Activated naive CD8-positive, alpha-beta T cell (primary cell): Measurements from ENCODE around the gene DIPK1C.
A peak's percentile ranks its signal among the peaks of the same experiment; 100 is the strongest.

Experiments used
- H3K27ac Mint-ChIP-seq: one replicate; pipeline ENCODE4 v1.8.0; 2021; ENCODE audit warnings: mixed read lengths
- H3K27me3 Mint-ChIP-seq: one replicate; pipeline ENCODE4 v1.8.0; 2021; ENCODE audit warnings: mixed read lengths
- H3K36me3 Mint-ChIP-seq: one replicate; pipeline ENCODE4 v1.8.0; 2021; ENCODE audit warnings: mixed read lengths
- H3K4me1 Mint-ChIP-seq: one replicate; pipeline ENCODE4 v1.8.0; 2021; ENCODE audit warnings: low read depth, mixed read lengths
- H3K4me3 Mint-ChIP-seq: one replicate; pipeline ENCODE4 v1.8.0; 2021; ENCODE audit warnings: mild to moderate bottlenecking, mixed read lengths
- H3K9me3 Mint-ChIP-seq: one replicate; pipeline ENCODE4 v1.8.0; 2021; ENCODE audit warnings: low read depth, mixed read lengths

The DIPK1C gene

DNA sequence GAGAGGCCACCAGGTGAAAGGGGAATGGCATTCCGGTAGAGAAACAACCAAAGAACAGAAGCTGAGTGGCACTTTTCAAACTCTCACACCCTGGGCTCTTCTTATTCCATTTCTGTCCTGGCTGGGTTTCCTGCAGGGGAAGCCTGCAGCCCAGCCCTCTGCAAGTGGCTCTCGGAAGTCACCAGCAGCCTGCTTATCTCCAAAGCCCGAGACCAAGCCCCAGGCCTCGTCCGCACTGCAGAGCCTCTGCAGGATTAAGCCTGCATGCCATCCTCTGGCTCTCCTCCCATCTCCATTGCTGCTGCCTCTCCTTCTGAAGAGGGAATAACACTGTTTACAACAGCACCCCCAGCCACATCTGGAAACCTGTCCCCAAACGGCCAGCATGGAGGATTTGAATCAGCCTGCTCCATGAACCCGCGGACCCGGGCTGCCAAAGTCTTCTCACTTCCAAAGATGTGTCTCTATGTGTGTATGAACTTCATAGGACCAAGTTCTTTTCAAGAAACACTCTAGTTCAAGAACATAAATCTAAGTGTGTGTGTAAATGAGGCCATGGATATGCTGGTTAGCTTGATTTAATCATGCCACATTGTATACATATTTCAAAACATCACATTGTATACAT lies 54.2 kb downstream of the DIPK1C start:
- Mint-ChIP-seq H3K27ac (no peak overlapping the region), H3K4me3 (no peak overlapping the region), H3K9me3 (no peaks in the 10 kb centered on the region)

DNA sequence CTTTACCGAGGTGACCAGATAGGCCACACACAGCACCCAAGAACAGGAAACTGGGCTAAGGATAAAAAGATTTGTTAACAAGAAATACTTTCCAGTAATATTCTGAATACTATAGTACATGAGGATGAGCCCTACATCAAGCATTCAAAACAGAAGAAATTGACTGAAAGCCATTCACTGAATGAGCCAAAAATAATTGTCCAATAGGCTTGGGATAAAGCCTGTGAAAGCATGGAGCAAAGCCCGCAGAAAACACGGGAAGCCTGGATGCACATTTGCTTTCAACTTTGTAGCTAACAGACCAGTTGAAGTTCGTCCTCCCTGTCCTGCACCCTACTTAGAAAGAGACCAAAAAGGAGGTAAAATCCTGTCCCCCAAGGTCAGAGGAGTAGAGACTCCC lies 56.3 kb downstream of the DIPK1C start:
- Mint-ChIP-seq H3K4me1 (peaks cover 24% of the 10 kb centered on the region), H3K9me3 (no peaks in the 10 kb centered on the region), H3K27me3 (no peaks in the 10 kb centered on the region), H3K27ac (no peak overlapping the region), H3K36me3 (no peaks in the 10 kb centered on the region), H3K4me3 (no peak overlapping the region)

More for the DNA sequence above, 54.2 kb downstream of the DIPK1C start:
- Mint-ChIP-seq H3K27me3 (no peaks in the 10 kb centered on the region), H3K4me1 (peaks cover 34% of the 10 kb centered on the region), H3K36me3 (no peaks in the 10 kb centered on the region)

DNA sequence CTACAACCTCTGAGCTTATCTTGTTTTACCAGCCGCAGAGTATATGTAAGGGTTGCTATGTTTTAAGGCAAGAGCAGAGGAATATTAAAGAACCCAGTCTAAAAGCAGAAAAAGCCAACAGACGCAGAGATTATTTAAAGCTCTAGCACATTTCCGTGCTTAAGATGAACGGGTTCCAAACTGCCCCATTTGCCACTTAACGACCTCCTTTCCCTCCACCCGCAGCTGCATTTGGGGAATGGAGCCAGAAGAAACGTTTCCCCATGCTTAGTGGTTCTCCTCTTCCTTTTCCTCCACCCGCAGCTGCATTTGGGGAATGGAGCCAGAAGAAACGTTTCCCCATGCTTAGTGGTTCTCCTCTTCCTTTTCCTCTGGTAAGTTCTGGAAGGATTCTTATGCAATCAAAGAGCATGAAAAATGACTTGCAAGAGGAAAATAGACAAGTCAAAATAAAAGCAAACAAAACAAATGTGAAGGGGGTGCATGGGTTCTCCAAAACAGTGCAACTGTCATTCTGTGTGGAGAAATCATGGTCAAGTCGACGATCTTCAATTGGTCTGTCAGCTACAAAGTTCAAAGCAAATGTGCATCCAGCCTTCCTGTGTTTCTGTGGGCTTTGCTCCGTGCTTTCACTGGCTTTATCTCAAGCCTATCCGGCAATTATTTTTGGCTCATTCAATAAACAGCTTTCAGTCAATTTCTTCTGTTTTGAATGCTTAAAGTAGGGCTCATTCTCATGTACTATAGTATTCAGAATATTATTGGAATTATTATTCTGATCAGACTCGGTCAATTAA lies 57.8 kb downstream of the DIPK1C start:
- H3K36me3 Mint-ChIP-seq = no peaks in the 10 kb centered on the region
- no peaks in the 10 kb centered on the region for H3K9me3 Mint-ChIP-seq
- peaks cover 22% of the 10 kb centered on the region for H3K4me1 Mint-ChIP-seq
- no peak overlapping the region for H3K27ac Mint-ChIP-seq
- no peaks in the 10 kb centered on the region for H3K27me3 Mint-ChIP-seq
- no peak overlapping the region for H3K4me3 Mint-ChIP-seq

DNA sequence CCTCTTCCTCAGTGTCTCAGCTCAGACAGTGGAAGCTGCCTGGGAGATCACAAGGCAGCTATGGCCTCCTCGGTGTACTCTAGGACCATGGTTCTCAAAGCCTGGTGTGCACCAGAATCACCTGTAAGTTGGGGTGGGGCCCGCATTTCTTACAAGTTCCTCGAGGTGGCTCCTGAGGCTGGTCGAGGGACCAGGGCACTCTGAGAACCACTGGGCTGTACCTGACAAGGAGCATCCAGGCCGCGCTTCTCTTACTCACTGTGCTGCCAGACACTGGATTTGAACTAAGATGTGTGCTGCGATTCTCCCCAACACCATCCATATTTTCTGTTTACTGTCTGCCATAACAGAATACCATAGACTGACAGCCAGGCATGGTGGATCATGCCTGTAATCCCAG lies 59.5 kb downstream of the DIPK1C start:
- H3K27ac Mint-ChIP-seq = no peak overlapping the region
- peaks cover 1% of the 10 kb centered on the region for H3K27me3 Mint-ChIP-seq
- H3K4me3 Mint-ChIP-seq = no peak overlapping the region
- H3K4me1 Mint-ChIP-seq = peaks cover 22% of the 10 kb centered on the region
- H3K9me3 Mint-ChIP-seq = no peaks in the 10 kb centered on the region
- no peaks in the 10 kb centered on the region for H3K36me3 Mint-ChIP-seq

DNA sequence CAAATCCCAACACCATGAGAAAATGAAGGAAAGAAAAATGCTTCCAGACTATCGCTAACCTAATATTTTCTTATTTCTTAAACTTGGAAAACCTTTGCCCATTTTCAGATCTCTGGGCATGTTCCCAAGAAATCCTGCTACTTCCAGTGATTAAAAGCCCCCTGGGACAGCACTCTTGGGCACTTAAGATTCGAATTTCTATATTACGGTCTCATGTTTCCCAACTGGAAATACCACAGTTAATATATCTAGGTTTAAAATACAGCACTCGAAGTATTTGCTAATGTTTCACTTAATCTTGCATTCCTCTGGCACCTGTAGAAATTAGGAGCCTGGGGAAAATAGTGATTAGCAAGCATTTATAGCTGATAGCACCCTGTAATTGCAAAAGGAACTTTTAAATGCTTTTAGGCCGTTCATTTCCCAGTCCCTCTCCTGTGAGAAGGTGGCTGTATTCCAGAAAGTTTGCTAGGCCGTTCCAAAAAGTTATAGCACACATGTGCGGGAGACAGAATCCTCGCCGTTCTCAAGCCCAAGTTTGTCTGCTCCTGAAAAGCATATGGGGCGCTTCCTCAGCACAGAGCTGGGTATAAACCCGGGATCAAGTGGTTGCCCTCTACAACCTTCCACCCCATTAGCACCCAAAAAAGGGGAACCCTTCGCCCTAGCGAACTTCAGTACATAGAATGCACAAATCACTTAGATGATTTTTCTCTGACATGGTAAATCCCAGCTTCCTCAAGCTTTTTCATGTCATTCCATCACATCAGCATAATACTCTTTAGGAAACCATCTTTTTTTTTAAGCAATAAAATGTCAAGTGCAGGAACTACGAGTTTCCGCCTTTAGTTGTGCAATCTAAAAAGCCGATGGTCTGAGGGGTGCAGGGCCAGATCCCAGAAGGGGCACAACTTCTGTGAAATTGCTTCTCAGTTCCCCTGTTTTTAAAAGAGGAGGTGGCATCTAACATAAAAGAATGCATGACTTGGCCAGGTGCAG lies 60.6 kb downstream of the DIPK1C start:
- H3K27ac Mint-ChIP-seq = no peak overlapping the region
- peaks cover 22% of the 10 kb centered on the region for H3K4me1 Mint-ChIP-seq
- H3K4me3 Mint-ChIP-seq = no peak overlapping the region
- H3K27me3 Mint-ChIP-seq = peaks cover 1% of the 10 kb centered on the region
- H3K9me3 Mint-ChIP-seq = no peaks in the 10 kb centered on the region
- H3K36me3 Mint-ChIP-seq = no peaks in the 10 kb centered on the region

DNA sequence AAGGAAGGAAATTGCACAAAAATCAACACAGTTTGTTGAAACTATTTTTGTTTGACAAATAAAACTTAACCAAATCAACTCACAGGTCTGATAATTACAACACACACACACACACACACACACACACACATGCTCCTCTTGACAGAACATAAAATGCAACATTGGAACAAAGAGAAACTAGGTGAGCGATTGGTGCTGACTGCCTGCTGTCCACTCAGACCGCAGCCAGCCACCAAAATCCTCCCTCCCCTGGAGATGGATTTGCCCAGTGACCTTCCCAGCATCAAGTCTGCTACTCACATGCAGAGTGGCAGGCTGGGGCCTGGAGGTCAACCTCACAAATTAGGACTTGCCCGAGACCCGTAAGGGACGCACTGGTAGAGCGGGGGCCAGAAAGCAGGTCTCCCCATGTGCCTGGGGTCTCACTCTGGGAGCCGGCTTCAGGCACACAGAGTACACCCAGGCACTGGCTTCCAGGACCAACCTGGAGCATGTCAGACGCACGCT lies 61.4 kb downstream of the DIPK1C start:
- H3K27ac Mint-ChIP-seq = no peak overlapping the region
- H3K9me3 Mint-ChIP-seq = no peaks in the 10 kb centered on the region
- peaks cover 24% of the 10 kb centered on the region for H3K4me1 Mint-ChIP-seq
- peaks cover 1% of the 10 kb centered on the region for H3K27me3 Mint-ChIP-seq
- no peak overlapping the region for H3K4me3 Mint-ChIP-seq
- H3K36me3 Mint-ChIP-seq = no peaks in the 10 kb centered on the region

DNA sequence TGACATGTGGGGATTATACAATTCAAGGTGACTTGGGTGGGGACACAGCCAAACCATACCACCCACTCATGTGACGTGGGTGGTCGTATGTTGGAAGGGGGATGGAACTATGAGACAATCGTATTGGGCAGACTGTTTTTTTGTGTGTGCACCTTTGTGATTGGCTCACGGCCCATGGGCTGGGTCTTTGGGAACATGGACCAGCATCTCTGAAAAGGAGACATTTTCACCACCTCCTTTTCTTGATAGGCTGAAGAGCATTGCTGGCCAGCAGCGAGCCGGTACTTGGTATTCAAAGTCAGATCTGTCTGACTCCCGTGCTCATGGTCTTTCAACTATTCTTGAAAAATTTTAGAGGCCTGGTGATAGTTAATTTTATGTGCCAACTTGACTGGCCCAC lies 62.1 kb downstream of the DIPK1C start:
- Mint-ChIP-seq H3K4me3 (no peak overlapping the region), H3K27me3 (peaks cover 1% of the 10 kb centered on the region), H3K9me3 (no peaks in the 10 kb centered on the region), H3K4me1 (peaks cover 27% of the 10 kb centered on the region), H3K36me3 (no peaks in the 10 kb centered on the region), H3K27ac (no peak overlapping the region)

DNA sequence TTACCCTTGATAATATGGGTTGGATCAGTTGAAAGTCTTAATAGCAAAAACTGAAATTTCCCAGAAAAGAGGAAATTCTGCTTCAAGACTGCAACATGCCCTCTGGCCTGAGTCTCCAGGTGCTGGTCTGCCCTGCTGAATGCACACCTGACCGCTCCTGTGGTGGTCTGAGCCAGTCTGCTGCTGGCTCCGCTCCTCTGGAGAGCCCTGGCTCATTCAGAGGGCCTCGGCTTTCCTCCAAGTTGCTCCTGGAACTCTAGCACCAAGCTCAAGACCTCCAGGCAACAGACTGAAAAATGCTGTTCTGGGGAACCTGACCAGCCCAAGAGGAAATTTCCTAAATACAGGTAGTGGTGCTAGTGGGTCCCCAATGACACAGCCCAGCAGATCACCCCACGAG lies 64.8 kb downstream of the DIPK1C start:
- Mint-ChIP-seq H3K27ac (no peak overlapping the region), H3K27me3 (peaks cover 1% of the 10 kb centered on the region), H3K9me3 (no peaks in the 10 kb centered on the region), H3K36me3 (no peaks in the 10 kb centered on the region), H3K4me3 (no peak overlapping the region), H3K4me1 (peaks cover 38% of the 10 kb centered on the region)

DNA sequence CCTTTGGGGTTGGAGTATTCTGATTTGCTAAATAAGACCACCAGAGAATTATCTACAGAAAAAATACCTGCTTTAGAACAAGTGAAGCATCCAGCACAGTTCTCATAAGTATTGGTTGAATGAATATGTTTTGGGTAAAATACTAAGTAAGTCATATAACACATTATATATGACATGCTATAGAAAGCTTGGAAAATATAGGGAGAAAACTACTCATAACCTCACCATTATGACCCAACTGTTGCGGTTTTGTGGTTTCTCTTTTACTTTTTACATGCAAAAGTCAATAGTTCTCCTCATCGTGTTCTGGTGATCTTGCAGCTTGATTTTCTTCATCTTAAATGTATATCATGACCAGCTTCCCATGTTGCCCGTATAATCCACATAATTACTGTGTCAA lies 66.2 kb downstream of the DIPK1C start:
- H3K4me1 Mint-ChIP-seq = peaks cover 39% of the 10 kb centered on the region
- no peaks in the 10 kb centered on the region for H3K9me3 Mint-ChIP-seq
- no peak overlapping the region for H3K4me3 Mint-ChIP-seq
- H3K27ac Mint-ChIP-seq = peak overlapping the region; percentile 31
- H3K36me3 Mint-ChIP-seq = no peaks in the 10 kb centered on the region
- H3K27me3 Mint-ChIP-seq = peaks cover 1% of the 10 kb centered on the region

DNA sequence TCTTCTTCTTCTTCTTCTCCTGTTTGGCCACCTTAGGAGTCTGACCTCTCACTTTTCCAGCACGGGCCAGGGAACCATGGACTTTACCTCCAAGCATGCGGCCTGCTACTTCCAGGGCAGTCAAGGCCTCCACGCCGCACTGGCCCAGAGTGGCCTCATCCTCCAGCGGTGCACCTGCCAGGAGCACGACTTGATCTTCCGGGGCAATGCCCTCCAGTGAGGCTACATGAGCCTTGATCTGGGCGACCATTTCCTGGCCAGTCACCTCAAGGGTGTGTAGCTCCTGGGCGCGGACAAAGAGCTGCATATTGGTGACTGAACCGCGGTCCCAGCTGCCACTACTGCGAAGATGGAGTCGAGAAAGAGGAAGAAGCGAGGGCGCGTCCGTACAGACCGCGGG lies 67.1 kb downstream of the DIPK1C start:
- Mint-ChIP-seq H3K4me3 (no peak overlapping the region), H3K4me1 (peaks cover 39% of the 10 kb centered on the region), H3K36me3 (no peaks in the 10 kb centered on the region), H3K27me3 (peaks cover 1% of the 10 kb centered on the region), H3K27ac (no peak overlapping the region), H3K9me3 (no peaks in the 10 kb centered on the region)

DNA sequence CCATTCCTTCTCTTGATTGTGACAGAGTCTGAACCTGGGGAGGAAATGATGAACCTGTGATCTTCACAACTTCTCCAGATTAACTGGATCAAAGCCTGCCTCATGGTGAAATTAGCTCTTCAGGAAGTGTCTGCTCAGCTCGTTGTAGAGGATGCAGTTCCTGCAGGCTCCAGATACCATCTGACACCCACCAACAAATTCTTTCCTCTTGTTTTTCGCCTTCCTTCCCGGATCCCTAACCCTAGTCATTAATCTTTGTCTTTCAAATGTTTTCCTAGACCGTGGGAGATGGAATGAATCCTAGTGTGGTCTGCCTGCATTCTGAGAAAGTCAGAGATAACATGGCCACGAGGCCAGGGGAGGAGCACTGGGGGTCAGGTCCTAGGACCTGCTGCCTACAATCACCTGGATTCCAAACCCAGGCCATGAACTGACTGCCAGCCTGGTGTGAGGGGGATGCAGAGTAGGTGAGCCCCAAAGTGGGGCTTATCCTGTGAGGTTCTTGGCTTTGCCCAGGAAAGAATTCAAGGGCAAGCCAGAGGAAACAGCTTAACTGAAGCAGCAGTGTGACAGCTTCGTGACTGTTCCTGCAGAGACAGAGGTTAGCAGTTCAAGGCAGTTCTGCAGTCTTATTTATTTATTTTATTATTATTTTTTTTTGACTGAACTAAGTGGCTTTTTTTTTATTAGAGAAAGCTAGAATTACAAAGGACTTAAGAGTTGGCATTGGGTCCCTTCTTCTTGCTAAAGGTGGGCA lies 67.8 kb downstream of the DIPK1C start:
- peaks cover 1% of the 10 kb centered on the region for H3K27me3 Mint-ChIP-seq
- H3K27ac Mint-ChIP-seq = peak overlapping the region; percentile 46
- H3K4me3 Mint-ChIP-seq = no peak overlapping the region
- no peaks in the 10 kb centered on the region for H3K9me3 Mint-ChIP-seq
- no peaks in the 10 kb centered on the region for H3K36me3 Mint-ChIP-seq
- peaks cover 39% of the 10 kb centered on the region for H3K4me1 Mint-ChIP-seq

DNA sequence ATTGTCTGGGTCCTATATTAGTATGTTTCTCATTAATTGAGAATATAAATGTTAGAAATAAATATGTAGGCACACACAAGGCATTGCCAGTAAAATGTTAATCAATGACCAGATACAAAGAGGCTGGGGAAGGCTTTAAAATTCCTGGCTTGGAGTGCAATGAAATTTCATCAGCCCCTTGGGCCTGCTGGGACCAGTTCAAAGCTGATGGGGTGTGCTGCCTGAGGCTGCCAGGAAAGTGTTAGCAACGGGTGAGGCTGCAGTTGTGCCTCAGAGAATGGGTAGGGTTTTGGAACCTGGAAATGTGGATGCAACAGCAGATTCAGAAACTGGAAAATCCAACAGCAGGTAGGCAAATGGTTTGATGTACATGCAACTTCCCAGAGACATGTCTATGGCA lies 68.9 kb downstream of the DIPK1C start:
- Mint-ChIP-seq H3K27me3 (peaks cover 1% of the 10 kb centered on the region), H3K36me3 (no peaks in the 10 kb centered on the region), H3K4me3 (no peak overlapping the region), H3K4me1 (peaks cover 39% of the 10 kb centered on the region), H3K9me3 (no peaks in the 10 kb centered on the region), H3K27ac (no peak overlapping the region)

DNA sequence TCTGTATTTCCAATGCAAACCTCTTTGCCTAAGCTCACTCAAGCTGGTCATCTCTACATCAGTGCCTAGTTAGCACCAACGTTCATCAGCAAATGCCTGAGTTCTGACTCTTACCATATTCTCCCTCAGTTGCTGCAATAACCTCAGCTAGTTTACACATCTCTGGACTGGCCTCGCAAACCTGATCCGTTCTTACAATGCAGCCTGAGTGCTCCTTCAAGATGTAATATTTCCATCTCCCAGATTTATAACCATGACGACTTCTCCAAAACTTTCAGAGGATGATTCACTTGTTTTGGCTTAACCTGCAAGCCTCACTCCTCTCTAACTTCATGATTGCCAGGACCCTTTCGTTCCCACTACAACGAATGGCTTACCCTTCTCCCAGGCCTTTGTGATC lies 69.7 kb downstream of the DIPK1C start:
- H3K27me3 Mint-ChIP-seq = no peaks in the 10 kb centered on the region
- no peak overlapping the region for H3K4me3 Mint-ChIP-seq
- H3K36me3 Mint-ChIP-seq = no peaks in the 10 kb centered on the region
- no peaks in the 10 kb centered on the region for H3K9me3 Mint-ChIP-seq
- H3K27ac Mint-ChIP-seq = no peak overlapping the region
- H3K4me1 Mint-ChIP-seq = peaks cover 39% of the 10 kb centered on the region
